CD4-positive, alpha-beta T cell (primary cell): Measurements from ENCODE around the gene PLPP7. TPM values are rescaled to one million over a fixed set of nuclear protein-coding genes. Genes with fewer than 3 reads are reported as not detected.

Experiments
- ATAC-seq: fragments of 200-7000 bp; cut with Tn5 transposase; one replicate; pipeline ENCODE4 v1.10.0; 2022; ENCODE audit warnings: mild to moderate bottlenecking; ENCODE audit not compliant: poor library complexity
- CTCF ChIA-PET: fragments of 350-600 bp; sonication (Branson Sonifier 250); formaldehyde crosslinking; loops from one replicate; lab custom pipeline; 2021; ENCODE audit warnings: antibody characterized with exemption, inconsistent platforms; lab: Charles Lee
- POLR2A ChIA-PET: fragments of 350-600 bp; sonication (Branson Sonifier 250); formaldehyde crosslinking; loops from one replicate; lab custom pipeline; 2021; ENCODE audit warnings: antibody characterized with exemption, inconsistent platforms; lab: Charles Lee
- DNase-seq, 14 experiments: peaks; one replicate each; pipeline ENCODE4 v3.0.0-alpha.2; 2013 to 2020; ENCODE audit warnings: mixed read lengths in 2 of 14
- H3K27ac ChIP-seq, 2 donors: one replicate each; pipeline versions ENCODE4 v1.5.1 to v1.7.0; 2013; ENCODE audit warnings: low read length in 2 of 2, low read depth in 1 of 2, mild to moderate bottlenecking in 1 of 2
- H3K27me3 ChIP-seq, 2 experiments: 1 replicate in 1 of 2; 2 replicates in 1 of 2; pipeline versions ENCODE4 v1.6.1 to v1.7.0; 2013; ENCODE audit warnings: low read length in 2 of 2, control low read depth in 1 of 2, mild to moderate bottlenecking in 1 of 2, moderate library complexity in 1 of 2; ENCODE audit not compliant: insufficient read depth in 2 of 2, control insufficient read depth in 1 of 2
- H3K36me3 ChIP-seq: one replicate; pipeline ENCODE4 v1.6.1; 2013; ENCODE audit warnings: low read length, control low read depth; ENCODE audit not compliant: insufficient read depth
- H3K4me1 ChIP-seq: one replicate; pipeline ENCODE4 v1.6.1; 2013; ENCODE audit warnings: low read length, control low read depth; ENCODE audit not compliant: insufficient read depth
- H3K4me3 ChIP-seq: one replicate; pipeline ENCODE4 v1.5.1; 2013; ENCODE audit warnings: mild to moderate bottlenecking, low read length, moderate library complexity
- H3K9me3 ChIP-seq, 2 experiments: 1 replicate in 1 of 2; 2 replicates in 1 of 2; pipeline versions ENCODE4 v1.6.1 to v1.7.0; 2013; ENCODE audit warnings: low read length in 2 of 2, mild to moderate bottlenecking in 2 of 2, control low read depth in 1 of 2, moderate library complexity in 1 of 2; ENCODE audit not compliant: control insufficient read depth in 1 of 2, insufficient read depth in 1 of 2
- H3K27ac Mint-ChIP-seq: one replicate; pipeline ENCODE4 v1.8.0; 2020; ENCODE audit warnings: mixed read lengths
- H3K27me3 Mint-ChIP-seq: one replicate; pipeline ENCODE4 v1.8.0; 2021; ENCODE audit warnings: mixed read lengths
- H3K36me3 Mint-ChIP-seq: one replicate; pipeline ENCODE4 v1.8.0; 2021; ENCODE audit warnings: low read depth, mixed read lengths
- H3K4me1 Mint-ChIP-seq: one replicate; pipeline ENCODE4 v1.8.0; 2021; ENCODE audit warnings: low read depth, mixed read lengths
- H3K4me3 Mint-ChIP-seq: one replicate; pipeline ENCODE4 v1.8.0; 2020; ENCODE audit warnings: mild to moderate bottlenecking, mixed read lengths
- H3K9me3 Mint-ChIP-seq: one replicate; pipeline ENCODE4 v1.8.0; 2020; ENCODE audit warnings: mixed read lengths
- intact Hi-C, 2 experiments: fragments of 100-400 bp; cut with DNase I in 1 of 2; cut with micrococcal nuclease in 1 of 2; formaldehyde crosslinking; loops; one replicate each; pipeline versions ENCODE4 v1.15.1 to v1.9.0; 2023 to 2025; cut with DNase I, micrococcal nuclease
- total RNA-seq, 174 experiments: library from RNA in 2 of 174; stranded (reverse) in 2 of 174; gene quantifications; one replicate each; pipeline ENCODE4 v1.2.3 and lab custom pipeline; 2021 to 2026
- TF ChIP-seq, protein P1 (sequence below): fragments of 200-600 bp; IDR thresholded peaks from one replicate; pipeline ENCODE4 v1.8.0; 2022; ENCODE audit warnings: antibody characterized with exemption, mild to moderate bottlenecking

PLPP7 gene
- total RNA-seq, 2 experiments from 2014 or later, result 0.22 TPM; not detected in 1

DNA sequence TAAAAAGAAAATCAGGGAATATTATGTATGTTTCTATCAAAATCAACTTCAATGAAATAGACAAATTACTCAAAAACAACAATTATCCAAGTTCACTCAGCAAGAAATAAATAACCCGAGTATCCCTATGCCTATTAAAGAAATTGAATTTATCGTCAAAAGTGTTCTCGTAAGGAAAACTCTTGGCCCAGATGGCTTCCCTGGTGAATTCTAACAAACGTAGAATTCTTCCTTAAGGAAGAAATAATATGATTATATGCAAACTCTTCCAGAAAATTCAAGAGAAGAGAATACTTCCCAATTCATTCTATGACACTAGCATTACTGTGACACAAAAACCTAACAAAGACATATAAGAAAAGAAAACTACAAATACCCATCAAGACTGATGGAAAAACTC lies 42.9 kb upstream of the PLPP7 start:
- TF ChIP-seq, protein P1, sequence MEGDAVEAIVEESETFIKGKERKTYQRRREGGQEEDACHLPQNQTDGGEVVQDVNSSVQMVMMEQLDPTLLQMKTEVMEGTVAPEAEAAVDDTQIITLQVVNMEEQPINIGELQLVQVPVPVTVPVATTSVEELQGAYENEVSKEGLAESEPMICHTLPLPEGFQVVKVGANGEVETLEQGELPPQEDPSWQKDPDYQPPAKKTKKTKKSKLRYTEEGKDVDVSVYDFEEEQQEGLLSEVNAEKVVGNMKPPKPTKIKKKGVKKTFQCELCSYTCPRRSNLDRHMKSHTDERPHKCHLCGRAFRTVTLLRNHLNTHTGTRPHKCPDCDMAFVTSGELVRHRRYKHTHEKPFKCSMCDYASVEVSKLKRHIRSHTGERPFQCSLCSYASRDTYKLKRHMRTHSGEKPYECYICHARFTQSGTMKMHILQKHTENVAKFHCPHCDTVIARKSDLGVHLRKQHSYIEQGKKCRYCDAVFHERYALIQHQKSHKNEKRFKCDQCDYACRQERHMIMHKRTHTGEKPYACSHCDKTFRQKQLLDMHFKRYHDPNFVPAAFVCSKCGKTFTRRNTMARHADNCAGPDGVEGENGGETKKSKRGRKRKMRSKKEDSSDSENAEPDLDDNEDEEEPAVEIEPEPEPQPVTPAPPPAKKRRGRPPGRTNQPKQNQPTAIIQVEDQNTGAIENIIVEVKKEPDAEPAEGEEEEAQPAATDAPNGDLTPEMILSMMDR, result no peak
- Histone ChIP-seq H3K36me3 (no peaks in the 10 kb centered on the region), H3K4me3 (no peak overlapping the region), H3K4me1 (peaks cover 11% of the 10 kb centered on the region), H3K9me3 (no peaks in the 10 kb centered on the region), H3K27ac (no peak overlapping the region), H3K27me3 (no peaks in the 10 kb centered on the region)
- H3K9me3 Mint-ChIP-seq, result peaks cover 3% of the 10 kb centered on the region
- no peak overlapping the region for H3K27ac Mint-ChIP-seq
- no peaks in the 10 kb centered on the region for H3K27me3 Mint-ChIP-seq
- peaks cover 4% of the 10 kb centered on the region for H3K4me1 Mint-ChIP-seq
- CTCF ChIA-PET, result no interaction called here
- DNase-seq (no peak), ATAC-seq (no peak)
- no peak overlapping the region for H3K4me3 Mint-ChIP-seq
- POLR2A ChIA-PET, result interaction anchor here (0.9 kb wide), 1 partner anchor 23 kb away, joined by 3 read pairs; no protein-coding TSS in a partner anchor
- no peaks in the 10 kb centered on the region for H3K36me3 Mint-ChIP-seq
- intact Hi-C loops, result no loop called here

DNA sequence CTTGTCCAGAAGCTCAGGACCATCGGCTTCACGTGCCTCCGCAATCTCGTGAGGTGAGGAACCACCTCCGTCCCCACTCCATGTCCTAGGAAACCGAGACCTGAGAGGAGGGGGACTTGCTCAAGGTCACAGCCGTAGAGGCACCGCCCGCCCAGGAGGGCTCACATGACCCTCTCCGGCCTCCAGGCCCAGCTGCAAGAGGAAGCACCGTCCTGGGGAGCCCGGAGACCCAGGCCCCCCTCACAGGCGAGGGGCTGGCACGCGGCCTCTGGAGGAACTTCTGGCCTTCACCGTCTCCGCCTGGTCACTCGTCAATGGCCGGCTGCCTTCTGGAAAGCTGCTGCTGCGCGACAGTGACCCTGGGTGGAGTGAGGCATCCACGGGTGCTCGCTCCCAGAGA lies 37.4 kb upstream of the PLPP7 start:
- Mint-ChIP-seq H3K9me3 (no peaks in the 10 kb centered on the region), H3K4me1 (peaks cover 43% of the 10 kb centered on the region), H3K4me3 (no peak overlapping the region), H3K27me3 (no peaks in the 10 kb centered on the region), H3K36me3 (peaks cover 7% of the 10 kb centered on the region), H3K27ac (peak overlapping the region; percentile 98)
- Histone ChIP-seq H3K9me3 (no peaks in the 10 kb centered on the region), H3K27me3 (no peaks in the 10 kb centered on the region), H3K36me3 (no peaks in the 10 kb centered on the region), H3K4me3 (peak overlapping the region; percentile 59), H3K4me1 (peaks cover 66% of the 10 kb centered on the region), H3K27ac (peak overlapping the region in 1 of 2 donors; percentile 59)
- no peak for ATAC-seq
- DNase-seq, result no peak
- intact Hi-C loops, result loop anchor here (2.0 to 5.0 kb wide), 4 partner anchors 13 to 85 kb away; partner anchors contain the start of gene FAM78A (in 1 of the 2)
- ChIA-PET CTCF (interaction anchor here (1.0 to 1.3 kb wide), 3 partner anchors 18 to 155 kb away, joined by 3 to 4 read pairs (median 4); no protein-coding TSS in a partner anchor), POLR2A (interaction anchor here (1.1 to 18.0 kb wide), 7 partner anchors 17 to 83 kb away, joined by 3 to 738 read pairs (median 4); partner anchors contain the start of gene FAM78A)
- TF ChIP-seq, protein P1, result no peak

DNA sequence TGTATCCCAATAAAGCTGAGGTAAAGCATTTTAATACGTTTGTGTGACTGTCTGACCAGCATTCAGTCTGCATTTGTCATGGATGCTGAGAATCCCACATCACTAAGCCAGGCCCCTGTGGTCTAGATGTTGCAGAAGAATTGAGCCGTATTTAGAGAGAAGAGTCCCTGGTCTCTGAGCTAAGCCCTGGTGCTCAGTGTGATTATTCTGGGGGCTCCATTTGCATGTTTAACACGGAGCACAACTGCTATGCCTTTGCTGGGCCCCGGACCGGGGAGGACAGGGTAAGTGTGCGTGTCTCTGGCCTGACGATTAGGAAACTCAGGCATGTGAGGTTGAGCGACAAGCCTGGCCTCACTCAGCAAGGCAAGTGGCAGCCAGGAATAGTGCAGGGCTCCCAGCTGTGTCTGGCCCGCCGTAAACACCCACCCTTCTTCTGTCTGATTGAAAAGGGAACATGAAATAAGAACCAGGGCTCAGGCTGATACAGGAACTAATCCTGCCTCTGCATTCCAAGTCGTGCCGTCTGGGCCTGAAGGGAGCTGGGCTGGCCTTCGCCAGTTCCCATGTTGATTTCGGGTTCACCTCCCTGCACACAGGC lies 35.5 kb upstream of the PLPP7 start:
- H3K4me1 ChIP-seq, result peaks cover 84% of the 10 kb centered on the region
- ChIA-PET POLR2A (interaction anchor here (1.4 to 18.0 kb wide), 3 partner anchors 16 to 144 kb away, joined by 3 to 738 read pairs (median 130); partner anchors contain the start of gene FAM78A), CTCF (no interaction called here)
- peak in 3 of 14 experiments; percentile 31 to 57 (median 42) for DNase-seq
- Mint-ChIP-seq H3K27ac (peak overlapping the region; percentile 98), H3K36me3 (peaks cover 17% of the 10 kb centered on the region), H3K9me3 (no peaks in the 10 kb centered on the region), H3K4me1 (peaks cover 53% of the 10 kb centered on the region), H3K27me3 (no peaks in the 10 kb centered on the region), H3K4me3 (peak overlapping the region; percentile 85)
- no peaks in the 10 kb centered on the region for H3K27me3 ChIP-seq
- H3K4me3 ChIP-seq, result no peak overlapping the region
- H3K9me3 ChIP-seq, result no peaks in the 10 kb centered on the region
- TF ChIP-seq, protein P1, result no peak
- ATAC-seq, result no peak
- H3K27ac ChIP-seq, result peak overlapping the region; percentile 9 to 52
- intact Hi-C loops, result loop anchor here (2.0 to 5.0 kb wide), 4 partner anchors 15 to 83 kb away; partner anchors contain the start of gene FAM78A (in 1 of the 2)
- peaks cover 14% of the 10 kb centered on the region for H3K36me3 ChIP-seq
